T1000 (cell line): Measurements from ENCODE around the gene RABL2A.
"Not testable (repeated sequence)": the region's sequence is repeated elsewhere in the genome, so short reads cannot be mapped to it uniquely, and the experiment has no call there.

Experiments used
- DNase-seq: peaks from one replicate; lab custom pipeline; 2025; ENCODE audit warnings: mixed read lengths; lab: John Stamatoyannopoulos, UW

Gene RABL2A

GRCh38 chr2:113686537-113686936 is 59.5 kb downstream of the RABL2A start:
- no peak for DNase-seq

- DNase-seq, result not testable (repeated sequence)
Observed at GRCh38 chr2:113690871-113691270, 63.8 kb downstream of the RABL2A start.
